ENCODE results near the gene RPL36AL. TPM values are rescaled to one million over a fixed set of nuclear protein-coding genes. Genes with fewer than 3 reads are reported as not detected.

Gene RPL36AL
- total RNA-seq, 3 donors from 2014 or later (not counting 1 experiment from before 2014, with no cell fraction given): 126 to 166 (median 150) TPM

DNA sequence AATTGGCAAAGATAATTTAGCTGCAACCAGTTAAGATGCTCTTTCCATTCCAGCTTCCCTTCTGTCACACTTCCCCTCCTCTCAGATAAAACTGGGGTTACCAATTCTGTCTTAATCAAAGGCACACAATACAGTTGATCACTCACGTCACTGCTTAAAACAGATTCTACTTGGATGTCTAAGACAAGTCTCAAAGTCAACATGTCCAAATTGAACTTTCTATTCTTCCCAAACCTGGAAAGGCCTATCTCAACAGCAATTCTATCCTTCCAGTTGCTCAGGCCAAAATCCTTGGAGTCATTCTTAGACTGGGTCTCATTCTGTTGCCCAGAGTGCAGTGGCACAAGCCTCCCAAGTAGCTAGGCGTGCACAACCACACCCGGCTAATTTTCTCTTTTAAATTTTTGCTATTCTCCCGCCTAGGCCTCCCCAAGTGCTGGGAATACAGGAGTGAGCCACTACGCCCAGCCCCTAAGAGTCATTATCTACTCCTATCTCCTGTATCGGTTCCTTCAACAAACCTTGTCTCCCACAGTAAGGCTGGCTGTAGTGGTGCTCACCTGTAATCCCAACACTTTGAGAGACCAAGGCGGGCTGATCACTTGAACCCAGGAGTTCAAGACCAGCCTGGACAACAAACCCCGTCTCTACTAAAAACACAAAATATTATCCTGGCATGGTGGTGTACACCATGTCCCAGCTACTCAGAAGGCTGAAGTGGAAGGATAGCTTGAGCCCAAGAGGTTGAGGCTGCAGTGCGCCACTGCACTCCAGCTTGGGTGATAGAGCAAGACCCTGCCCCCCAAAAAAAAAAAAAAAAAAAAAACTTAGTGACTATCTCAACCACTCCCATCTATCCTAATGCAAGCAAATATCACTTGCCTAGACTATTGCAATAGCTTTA, 39.0 kb downstream of the RPL36AL start:
- H3K4me1 ChIP-seq (ENCODE audit: control insufficient read depth, insufficient read depth, low read length): peaks cover 19% of the 10 kb centered on the region

DNA sequence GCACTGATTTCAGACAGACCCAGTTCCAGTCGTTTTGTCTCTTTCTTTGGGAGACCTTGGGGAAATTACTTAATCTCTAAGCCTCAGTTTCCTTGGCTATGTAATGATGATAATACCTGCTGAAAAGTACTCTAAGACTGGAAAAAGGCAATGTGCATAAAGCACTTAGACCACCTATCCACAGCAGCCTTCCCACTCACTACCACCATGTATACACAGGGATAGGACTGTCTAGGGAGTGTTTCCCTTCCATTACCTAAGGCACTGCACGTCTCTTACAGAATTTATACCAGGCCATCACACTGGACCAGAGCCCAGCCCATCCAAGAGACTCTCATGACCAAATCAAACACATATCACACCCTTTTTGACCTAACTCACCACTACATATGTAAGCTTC, 40.6 kb downstream of the RPL36AL start:
- no peak overlapping the region for H3K4me3 ChIP-seq (ENCODE audit: low read length)
- no peak overlapping the region for H3K4me3 Mint-ChIP-seq
- DNase-seq (no peak), ATAC-seq (no peak)
- H3K27me3 ChIP-seq (ENCODE audit: control insufficient read depth, insufficient read depth, low read length): no peaks in the 10 kb centered on the region
- H3K9me3 ChIP-seq (ENCODE audit: control insufficient read depth, insufficient read depth, low read length): no peaks in the 10 kb centered on the region
- no peaks in the 10 kb centered on the region for H3K9me3 Mint-ChIP-seq
- intact Hi-C loops (cut with micrococcal nuclease): loop anchor here (10.0 kb wide), 1 partner anchor 785 kb away; no protein-coding TSS in a partner anchor
- no peaks in the 10 kb centered on the region for H3K36me3 Mint-ChIP-seq
- TF ChIP-seq, protein P1, sequence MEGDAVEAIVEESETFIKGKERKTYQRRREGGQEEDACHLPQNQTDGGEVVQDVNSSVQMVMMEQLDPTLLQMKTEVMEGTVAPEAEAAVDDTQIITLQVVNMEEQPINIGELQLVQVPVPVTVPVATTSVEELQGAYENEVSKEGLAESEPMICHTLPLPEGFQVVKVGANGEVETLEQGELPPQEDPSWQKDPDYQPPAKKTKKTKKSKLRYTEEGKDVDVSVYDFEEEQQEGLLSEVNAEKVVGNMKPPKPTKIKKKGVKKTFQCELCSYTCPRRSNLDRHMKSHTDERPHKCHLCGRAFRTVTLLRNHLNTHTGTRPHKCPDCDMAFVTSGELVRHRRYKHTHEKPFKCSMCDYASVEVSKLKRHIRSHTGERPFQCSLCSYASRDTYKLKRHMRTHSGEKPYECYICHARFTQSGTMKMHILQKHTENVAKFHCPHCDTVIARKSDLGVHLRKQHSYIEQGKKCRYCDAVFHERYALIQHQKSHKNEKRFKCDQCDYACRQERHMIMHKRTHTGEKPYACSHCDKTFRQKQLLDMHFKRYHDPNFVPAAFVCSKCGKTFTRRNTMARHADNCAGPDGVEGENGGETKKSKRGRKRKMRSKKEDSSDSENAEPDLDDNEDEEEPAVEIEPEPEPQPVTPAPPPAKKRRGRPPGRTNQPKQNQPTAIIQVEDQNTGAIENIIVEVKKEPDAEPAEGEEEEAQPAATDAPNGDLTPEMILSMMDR (IDR thresholded peaks at IDR 0.05): no peak
- peaks cover 12% of the 10 kb centered on the region for H3K4me1 ChIP-seq (ENCODE audit: control insufficient read depth, insufficient read depth, low read length)
- H3K27ac ChIP-seq (ENCODE audit: low read length): no peak overlapping the region
- peak overlapping the region; percentile 6 to 12 for H3K27ac Mint-ChIP-seq
- H3K27me3 Mint-ChIP-seq (ENCODE audit: low read depth in 2 of 2): no peaks in the 10 kb centered on the region
- 85% methylated on average over 2 of the region's 2 CpGs for WGBS (ENCODE audit: insufficient coverage)
- H3K36me3 ChIP-seq (ENCODE audit: control insufficient read depth, insufficient read depth, low read length): peaks cover 34% of the 10 kb centered on the region
- peaks cover 43 to 48% of the 10 kb centered on the region in 2 donors for H3K4me1 Mint-ChIP-seq

More for the DNA sequence above, 39.0 kb downstream of the RPL36AL start:
- no peak overlapping the region for H3K4me3 Mint-ChIP-seq
- no peak for ATAC-seq
- Histone ChIP-seq H3K36me3 (ENCODE audit: control insufficient read depth, insufficient read depth, low read length) (peaks cover 26% of the 10 kb centered on the region), H3K27ac (ENCODE audit: low read length) (no peak overlapping the region), H3K27me3 (ENCODE audit: control insufficient read depth, insufficient read depth, low read length) (no peaks in the 10 kb centered on the region), H3K9me3 (ENCODE audit: control insufficient read depth, insufficient read depth, low read length) (no peaks in the 10 kb centered on the region), H3K4me3 (ENCODE audit: low read length) (no peak overlapping the region)
- no peaks in the 10 kb centered on the region for H3K27me3 Mint-ChIP-seq (ENCODE audit: low read depth in 2 of 2)
- WGBS (ENCODE audit: insufficient coverage): 90% methylated on average over 7 of the region's 9 CpGs
- intact Hi-C loops (cut with micrococcal nuclease): loop anchor here (10.0 kb wide), 1 partner anchor 783 kb away; no protein-coding TSS in a partner anchor
- H3K27ac Mint-ChIP-seq: peak overlapping the region; percentile 82 to 99
- H3K4me1 Mint-ChIP-seq: peaks cover 59 to 61% of the 10 kb centered on the region in 2 donors
- no peaks in the 10 kb centered on the region for H3K36me3 Mint-ChIP-seq
- TF ChIP-seq, protein P1 (IDR thresholded peaks at IDR 0.05): no peak
- H3K9me3 Mint-ChIP-seq: no peaks in the 10 kb centered on the region
- no peak for DNase-seq

DNA sequence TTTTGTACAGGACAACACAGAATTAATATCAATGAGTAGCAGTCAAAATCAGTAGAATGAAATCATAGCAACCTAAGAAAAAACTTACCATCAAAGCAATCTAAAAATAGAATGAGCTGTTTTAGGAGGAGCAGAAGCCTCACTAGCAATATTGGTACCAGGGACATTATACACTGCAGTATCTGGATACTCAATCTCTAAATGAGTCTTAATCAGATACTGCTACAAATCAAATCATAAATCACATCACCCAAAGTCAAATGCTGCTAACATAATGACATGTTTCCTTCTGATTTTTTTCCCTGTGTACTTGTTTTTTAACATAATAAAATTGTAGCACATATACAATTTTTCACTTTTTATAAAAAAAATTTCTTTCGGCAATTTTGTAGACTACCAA, 42.3 kb downstream of the RPL36AL start:
- H3K4me1 Mint-ChIP-seq: peaks cover 34 to 36% of the 10 kb centered on the region in 2 donors
- H3K4me3 Mint-ChIP-seq: no peak overlapping the region
- 80% methylated on average over 1 of the region's 1 CpG for WGBS (ENCODE audit: insufficient coverage)
- H3K36me3 Mint-ChIP-seq: no peaks in the 10 kb centered on the region
- peaks cover 21% of the 10 kb centered on the region for H3K36me3 ChIP-seq (ENCODE audit: control insufficient read depth, insufficient read depth, low read length)
- H3K27ac Mint-ChIP-seq: peak overlapping the region; percentile 27 to 77
- H3K9me3 ChIP-seq (ENCODE audit: control insufficient read depth, insufficient read depth, low read length): no peaks in the 10 kb centered on the region
- no peak for DNase-seq
- intact Hi-C loops (cut with micrococcal nuclease): no loop called here
- H3K9me3 Mint-ChIP-seq: no peaks in the 10 kb centered on the region
- ATAC-seq: no peak
- H3K27ac ChIP-seq (ENCODE audit: low read length): no peak overlapping the region
- H3K27me3 ChIP-seq (ENCODE audit: control insufficient read depth, insufficient read depth, low read length): no peaks in the 10 kb centered on the region
- H3K4me1 ChIP-seq (ENCODE audit: control insufficient read depth, insufficient read depth, low read length): no peaks in the 10 kb centered on the region
- no peak overlapping the region for H3K4me3 ChIP-seq (ENCODE audit: low read length)
- H3K27me3 Mint-ChIP-seq (ENCODE audit: low read depth in 2 of 2): no peaks in the 10 kb centered on the region
- TF ChIP-seq, protein P1 (IDR thresholded peaks at IDR 0.05): no peak
